IMR-90 (cell line): ENCODE results near the gene WWC1. TPM values are rescaled to one million over a fixed set of nuclear protein-coding genes. Genes with fewer than 3 reads are reported as not detected.

Source experiments
- ATAC-seq: fragments of 200-7000 bp; cut with Tn5 transposase; 2 replicates; pipeline ENCODE4 v1.9.1; 2020; ENCODE audit warnings: low read depth, mild to moderate bottlenecking, moderate library complexity
- BruUV-seq: library from RNA; stranded (reverse); fragments of 400-500 nt; replicated peaks from 2 replicates; lab custom pipeline; 2021; lab: Mats Ljungman, UMichigan
- CTCF ChIA-PET: fragments of 300-600 bp; formaldehyde crosslinking; extraction: SDS; loops from one replicate; lab custom pipeline; 2021; ENCODE audit warnings: antibody characterized with exemption; lab: Yijun Ruan, JAX
- POLR2A ChIA-PET: fragments of 300-600 bp; sonication (Branson Sonifier 250); formaldehyde crosslinking; loops from one replicate; lab custom pipeline; 2022; ENCODE audit warnings: antibody characterized with exemption; ENCODE audit not compliant: unreplicated experiment; lab: Charles Lee
- DNase-seq: peaks from one replicate; pipeline ENCODE4 v3.0.0; 2013
- H2AFZ ChIP-seq: replicated peaks from 2 replicates; pipeline ENCODE3; 2013; ENCODE audit warnings: low read length, mild to moderate bottlenecking; ENCODE audit not compliant: poor library complexity
- H2AK5ac ChIP-seq: 2 replicates; pipeline ENCODE4 v1.6.1; 2013; ENCODE audit warnings: low read depth, low read length, inconsistent platforms
- H2AK9ac ChIP-seq: replicated peaks from 2 replicates; pipeline ENCODE3; 2013; ENCODE audit warnings: mild to moderate bottlenecking, low read depth, low read length, moderate library complexity; ENCODE audit not compliant: poor library complexity
- H2BK120ac ChIP-seq: 2 replicates; pipeline ENCODE4 v1.6.1; 2013; ENCODE audit warnings: low read depth, low read length, inconsistent platforms
- H2BK15ac ChIP-seq: 3 replicates; pipeline ENCODE4 v1.6.1; 2013; ENCODE audit warnings: low read depth, low read length, inconsistent platforms
- H2BK20ac ChIP-seq: 2 replicates; pipeline ENCODE4 v1.6.1; 2013; ENCODE audit warnings: low read depth, mild to moderate bottlenecking, inconsistent platforms, low read length, moderate library complexity
- H2BK5ac ChIP-seq: 2 replicates; pipeline ENCODE4 v1.6.1; 2013; ENCODE audit warnings: mild to moderate bottlenecking, low read depth, low read length, inconsistent platforms; ENCODE audit not compliant: poor library complexity, severe bottlenecking
- H3K14ac ChIP-seq: replicated peaks from 2 replicates; pipeline ENCODE4 v1.6.1; 2013; ENCODE audit warnings: low read depth, low read length, inconsistent platforms
- H3K18ac ChIP-seq: 2 replicates; pipeline ENCODE4 v1.6.1; 2013; ENCODE audit warnings: low read depth, low read length, control low read depth
- H3K23ac ChIP-seq: 2 replicates; pipeline ENCODE4 v1.6.1; 2013; ENCODE audit warnings: low read depth, low read length, inconsistent platforms
- H3K27ac ChIP-seq: 2 replicates; pipeline ENCODE4 v1.5.1; 2013; ENCODE audit warnings: mild to moderate bottlenecking, control low read depth, low read length; ENCODE audit not compliant: insufficient read depth
- H3K27me3 ChIP-seq: 2 replicates; pipeline ENCODE4 v1.6.1; 2013; ENCODE audit warnings: low read length; ENCODE audit not compliant: control insufficient read depth, insufficient read depth
- H3K36me3 ChIP-seq: 2 replicates; pipeline ENCODE4 v1.6.1; 2013; ENCODE audit warnings: low read length, mixed read lengths; ENCODE audit not compliant: control insufficient read depth, insufficient read depth
- H3K4ac ChIP-seq: 2 replicates; pipeline ENCODE4 v1.6.1; 2013; ENCODE audit warnings: low read depth, low read length, inconsistent platforms
- H3K4me1 ChIP-seq: 2 replicates; pipeline ENCODE4 v1.6.1; 2013; ENCODE audit warnings: low read length, mixed read lengths; ENCODE audit not compliant: control insufficient read depth, insufficient read depth
- H3K4me2 ChIP-seq: 2 replicates; pipeline ENCODE4 v1.6.1; 2013; ENCODE audit warnings: low read depth, mild to moderate bottlenecking, control low read depth, low read length, moderate library complexity
- H3K4me3 ChIP-seq: 2 replicates; pipeline ENCODE4 v1.5.1; 2013; ENCODE audit warnings: low read depth, mild to moderate bottlenecking, control low read depth, low read length, moderate library complexity; ENCODE audit not compliant: insufficient read depth
- H3K56ac ChIP-seq: 2 replicates; pipeline ENCODE4 v1.6.1; 2013; ENCODE audit warnings: low read length, inconsistent platforms; ENCODE audit not compliant: insufficient read depth; ENCODE audit errors: extremely low read depth
- H3K79me1 ChIP-seq, 2 experiments: 2 replicates each; pipeline ENCODE4 v1.6.1; 2013; ENCODE audit warnings: low read length in 2 of 2, inconsistent platforms in 1 of 2, low read depth in 1 of 2
- H3K9ac ChIP-seq: 2 replicates; pipeline ENCODE4 v1.6.1; 2013; ENCODE audit warnings: low read depth, low read length, control low read depth
- H3K9me1 ChIP-seq: 2 replicates; pipeline ENCODE4 v1.6.1; 2013; ENCODE audit warnings: low read length, inconsistent platforms; ENCODE audit not compliant: insufficient read depth
- H3K9me3 ChIP-seq: 2 replicates; pipeline ENCODE4 v1.6.1; 2013; ENCODE audit warnings: low read length; ENCODE audit not compliant: control insufficient read depth, insufficient read depth
- H4K20me1 ChIP-seq: 2 replicates; pipeline ENCODE4 v1.6.1; 2013; ENCODE audit warnings: low read length, inconsistent platforms; ENCODE audit not compliant: insufficient read depth
- H4K5ac ChIP-seq: 2 replicates; pipeline ENCODE4 v1.6.1; 2013; ENCODE audit warnings: mild to moderate bottlenecking, low read depth, low read length, control low read depth
- H4K8ac ChIP-seq, 2 experiments: 2 replicates each; pipeline ENCODE4 v1.6.1; 2013; ENCODE audit warnings: low read depth in 2 of 2, low read length in 2 of 2, control low read depth in 1 of 2, inconsistent platforms in 1 of 2
- H4K91ac ChIP-seq: 2 replicates; pipeline ENCODE4 v1.6.1; 2013; ENCODE audit warnings: low read depth, low read length, inconsistent platforms; ENCODE audit not compliant: insufficient read depth
- BHLHE40 ChIP-seq: fragments of 150-350 bp; IDR thresholded peaks from 2 replicates; pipeline ENCODE4 v1.6.1; 2016; ENCODE audit warnings: mild to moderate bottlenecking, low read depth, low read length
- CEBPB ChIP-seq: IDR thresholded peaks from 2 replicates; pipeline ENCODE4 v1.6.1; 2012; ENCODE audit warnings: low read depth, low read length, improper control_type of control experiment
- CHD1 ChIP-seq: IDR thresholded peaks from 2 replicates; pipeline ENCODE4 v1.6.1; 2012; ENCODE audit warnings: low read depth, low read length, improper control_type of control experiment
- CTCF ChIP-seq: conservative IDR thresholded peaks from 2 replicates; pipeline ENCODE4 v1.5.1; 2012; ENCODE audit warnings: mild to moderate bottlenecking, low read depth, low read length, improper control_type of control experiment
- ELK1 ChIP-seq: fragments of 150-350 bp; IDR thresholded peaks from 2 replicates; pipeline ENCODE4 v1.6.1; 2016; ENCODE audit warnings: low read depth, mild to moderate bottlenecking, low read length, moderate library complexity, borderline replicate concordance
- FOS ChIP-seq: fragments of 150-350 bp; IDR thresholded peaks from 2 replicates; pipeline ENCODE4 v1.6.1; 2016; ENCODE audit warnings: low read depth, low read length
- MAZ ChIP-seq: IDR thresholded peaks from 2 replicates; pipeline ENCODE4 v1.6.1; 2012; ENCODE audit warnings: low read depth, mild to moderate bottlenecking, low read length, improper control_type of control experiment, moderate library complexity, borderline replicate concordance
- NFE2L2 ChIP-seq: fragments of 150-350 bp; IDR thresholded peaks from 2 replicates; pipeline ENCODE4 v1.6.1; 2016; ENCODE audit warnings: low read depth, mild to moderate bottlenecking, low read length
- POLR2A ChIP-seq: IDR thresholded peaks from 2 replicates; pipeline ENCODE4 v1.6.1; 2012; ENCODE audit warnings: mild to moderate bottlenecking, low read depth, low read length
- RCOR1 ChIP-seq: IDR thresholded peaks from 2 replicates; pipeline ENCODE4 v1.6.1; 2012; ENCODE audit warnings: mild to moderate bottlenecking, low read length, improper control_type of control experiment; ENCODE audit not compliant: insufficient replicate concordance
- RFX5 ChIP-seq: IDR thresholded peaks from 2 replicates; pipeline ENCODE4 v1.8.0; 2012; ENCODE audit warnings: low read depth, mild to moderate bottlenecking, low read length, moderate library complexity
- SMC3 ChIP-seq: fragments of 150-350 bp; IDR thresholded peaks from 2 replicates; pipeline ENCODE4 v1.6.1; 2016; ENCODE audit warnings: low read depth, mild to moderate bottlenecking, antibody characterized with exemption, low read length, moderate library complexity
- USF2 ChIP-seq: fragments of 150-350 bp; IDR thresholded peaks from 2 replicates; pipeline ENCODE4 v1.6.1; 2017; ENCODE audit warnings: mild to moderate bottlenecking, antibody characterized with exemption, low read length, low read depth
- WGBS, 2 experiments: methylation state at CpG; one replicate each; pipeline versions ENCODE4 v1.1.5 to v1.1.7; 2013; ENCODE audit warnings: missing lambda C conversion rate in 2 of 2; ENCODE audit not compliant: insufficient read length in 1 of 2; ENCODE audit errors: extremely low coverage in 2 of 2; 5-methylcytosine and 5-hydroxymethylcytosine counted together
- dilution Hi-C: fragments of 300-500 bp; cut with HindIII; formaldehyde crosslinking; loops from one replicate; pipeline ENCODE4 v1.14.3; 2018; ENCODE audit warnings: low sequenced_read_pairs; ENCODE audit not compliant: unreplicated experiment
- in situ Hi-C: fragments of 300-500 bp; cut with MboI; formaldehyde crosslinking; loops from 3 replicates; pipeline ENCODE4 v1.14.3; 2019; ENCODE audit warnings: low sequenced_read_pairs, inconsistent platforms, mixed read lengths
- intact Hi-C: fragments of 100-400 bp; cut with micrococcal nuclease; formaldehyde crosslinking; loops from 2 replicates; pipeline ENCODE4 v1.10.0; 2022
- polyA plus RNA-seq, 3 experiments: library from polyadenylated mRNA; depleted of rRNA; stranded (reverse); fragments of >200 nt; gene quantifications; 2 replicates each; pipeline ENCODE4 v1.2.3, GENCODE V29; 2012; ENCODE audit warnings: low replicate concordance in 1 of 3
- total RNA-seq: library from RNA; depleted of rRNA; stranded (reverse); fragments of >200 nt; gene quantifications from 2 replicates; pipeline ENCODE4 v1.2.3, GENCODE V29; 2012

The WWC1 gene
- total and polyA plus RNA-seq, 2 of the 4 experiments (the other 2 are of a cell fraction): 9.1 to 10.3 TPM

GRCh38 chr5:168315416-168316138 is 24.1 kb downstream of the WWC1 start:
- ATAC-seq (no peak), DNase-seq (no peak)
- peak overlapping the region; percentile 87 for H3K23ac ChIP-seq
- peak overlapping the region; percentile 91 for H2BK15ac ChIP-seq
- dilution Hi-C loops: no loop called here
- POLR2A ChIA-PET: no interaction called here
- 95% methylated on average over 3 of the region's 10 CpGs; no CpG with 5 or more reads in 1 of the 2 experiments for WGBS, 2 experiments
- H3K9me3 ChIP-seq: no peaks in the 10 kb centered on the region
- peak overlapping the region; percentile 1; the same call in 1 of the 2 replicates for H3K4me2 ChIP-seq
- H3K9me1 ChIP-seq: peaks cover 30% of the 10 kb centered on the region
- H4K8ac ChIP-seq: peak overlapping the region; percentile 57 to 82
- peak overlapping the region; percentile 1 for H2AFZ ChIP-seq
- H3K56ac ChIP-seq: peak overlapping the region; percentile 73
- H3K79me1 ChIP-seq: peaks cover 18 to 47% of the 10 kb centered on the region in 2 experiments; a peak in 3 of 4 replicates
- H3K18ac ChIP-seq: peak overlapping the region; percentile 83
- H3K4ac ChIP-seq: peak overlapping the region; percentile 99
- H2BK120ac ChIP-seq: peak overlapping the region; percentile 99
- TF ChIP-seq RCOR1 (no peak), ELK1 (no peak), BHLHE40 (no peak), MAZ (no peak), POLR2A (no peak), SMC3 (no peak), CHD1 (no peak), CTCF (no peak), NFE2L2 (no peak), RFX5 (no peak), USF2 (no peak), CEBPB (no peak), FOS (no peak)
- in situ Hi-C loops: no loop called here
- no peaks in the 10 kb centered on the region for H3K36me3 ChIP-seq
- H2AK9ac ChIP-seq: peak overlapping the region; percentile 80
- H3K27ac ChIP-seq: peak overlapping the region; percentile 75
- CTCF ChIA-PET: no interaction called here
- peak overlapping the region; percentile 95 for H2BK5ac ChIP-seq
- H3K14ac ChIP-seq: peak overlapping the region; percentile 97
- H3K9ac ChIP-seq: peak overlapping the region; percentile 46; the same call in 1 of the 2 replicates
- H4K91ac ChIP-seq: peak overlapping the region; percentile 98
- H3K4me3 ChIP-seq: no peak overlapping the region
- intact Hi-C loops: loop anchor here (2.0 kb wide), 3 partner anchors 21 to 49 kb away; no protein-coding TSS in a partner anchor
- no peaks in the 10 kb centered on the region for H3K27me3 ChIP-seq
- H2BK20ac ChIP-seq: peak overlapping the region; percentile 94
- H4K20me1 ChIP-seq: no peaks in the 10 kb centered on the region
- peaks cover 29% of the 10 kb centered on the region for H3K4me1 ChIP-seq
- peak overlapping the region; percentile 96 for H4K5ac ChIP-seq
- H2AK5ac ChIP-seq: peak overlapping the region; percentile 99
- BruUV-seq: no TSS peak
